HCT116 (cell line): Measurements from ENCODE around the gene NHLH1.
A peak's percentile ranks its signal among the peaks of the same experiment; 100 is the strongest.

ENCODE experiments used
- EZH2 ChIP-seq: fragments of 200-600 bp; sonication (generic); IDR thresholded peaks from 2 replicates; pipeline ENCODE4 v1.6.1; 2017; ENCODE audit warnings: antibody characterized with exemption, mixed run types
- FOSL1 ChIP-seq: IDR thresholded peaks from 2 replicates; pipeline ENCODE4 v1.6.1; 2012; ENCODE audit warnings: low read depth
- POLR2A ChIP-seq: IDR thresholded peaks from 2 replicates; pipeline ENCODE4 v1.7.0; 2011; ENCODE audit warnings: borderline replicate concordance; ENCODE audit not compliant: insufficient read depth, insufficient read length; ENCODE audit errors: extremely low read depth
- SIN3A ChIP-seq: IDR thresholded peaks from 2 replicates; pipeline ENCODE4 v1.6.1; 2012; ENCODE audit warnings: low read depth
- ZFX ChIP-seq: fragments of 450-650 bp; IDR thresholded peaks from 2 replicates; pipeline ENCODE4 v1.6.1; 2017
- TF ChIP-seq, protein P1 (sequence below), 3 experiments: fragments of 200-600 bp in 1 of 3; sonication (generic) in 1 of 3; IDR thresholded peaks in 2 of 3; conservative IDR thresholded peaks in 1 of 3; 2 replicates each; pipeline ENCODE4 v1.5.1; 2012 to 2017; ENCODE audit warnings: low read depth in 2 of 3, low read length in 2 of 3, antibody characterized with exemption in 1 of 3, borderline replicate concordance in 1 of 3, control low read depth in 1 of 3, mild to moderate bottlenecking in 1 of 3, mixed read lengths in 1 of 3, mixed run types in 1 of 3, moderate library complexity in 1 of 3; ENCODE audit not compliant: insufficient read depth in 1 of 3

DNA sequence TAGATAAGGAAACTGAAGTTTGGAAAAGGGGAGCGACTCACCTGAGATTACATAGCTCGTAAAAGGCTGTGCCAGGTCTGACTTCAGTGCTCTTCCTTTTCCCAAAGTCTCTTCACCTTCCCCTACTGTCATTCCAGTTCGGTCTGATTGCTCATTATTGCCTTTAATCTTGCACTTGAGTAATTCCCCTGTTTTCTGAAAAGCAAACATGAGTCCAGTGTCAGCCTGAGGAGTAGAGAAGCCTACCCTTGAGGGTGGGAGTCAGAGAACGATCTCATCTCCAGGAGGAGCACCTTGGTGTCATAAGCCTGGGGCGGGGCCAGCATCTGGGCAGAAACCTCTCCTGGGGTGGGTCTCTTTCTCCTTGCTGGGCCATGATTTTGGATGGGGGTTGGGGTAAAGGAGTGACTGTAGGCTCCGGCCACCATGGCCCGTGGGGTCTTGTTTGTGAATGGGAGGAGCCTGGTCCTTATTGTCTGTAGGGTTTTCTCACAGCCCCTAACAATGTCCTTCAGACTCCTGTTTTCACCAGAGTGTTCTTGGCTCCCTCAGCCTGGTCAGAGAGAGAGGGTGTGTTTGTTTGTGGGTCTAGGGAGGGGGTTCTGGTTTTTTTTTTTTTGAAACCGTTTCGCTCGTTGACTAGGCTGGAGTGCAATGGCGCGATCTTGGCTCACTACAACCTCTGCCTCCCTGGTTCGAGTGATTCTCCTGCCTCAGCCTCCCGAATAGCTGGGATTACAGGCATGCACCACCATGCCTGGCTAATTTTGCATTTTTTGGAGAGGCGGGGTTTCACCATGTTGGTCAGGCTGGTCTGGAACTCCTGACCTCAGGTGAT, 39.5 kb downstream of the NHLH1 start:
- TF ChIP-seq POLR2A = no peak
- TF ChIP-seq, protein P1, sequence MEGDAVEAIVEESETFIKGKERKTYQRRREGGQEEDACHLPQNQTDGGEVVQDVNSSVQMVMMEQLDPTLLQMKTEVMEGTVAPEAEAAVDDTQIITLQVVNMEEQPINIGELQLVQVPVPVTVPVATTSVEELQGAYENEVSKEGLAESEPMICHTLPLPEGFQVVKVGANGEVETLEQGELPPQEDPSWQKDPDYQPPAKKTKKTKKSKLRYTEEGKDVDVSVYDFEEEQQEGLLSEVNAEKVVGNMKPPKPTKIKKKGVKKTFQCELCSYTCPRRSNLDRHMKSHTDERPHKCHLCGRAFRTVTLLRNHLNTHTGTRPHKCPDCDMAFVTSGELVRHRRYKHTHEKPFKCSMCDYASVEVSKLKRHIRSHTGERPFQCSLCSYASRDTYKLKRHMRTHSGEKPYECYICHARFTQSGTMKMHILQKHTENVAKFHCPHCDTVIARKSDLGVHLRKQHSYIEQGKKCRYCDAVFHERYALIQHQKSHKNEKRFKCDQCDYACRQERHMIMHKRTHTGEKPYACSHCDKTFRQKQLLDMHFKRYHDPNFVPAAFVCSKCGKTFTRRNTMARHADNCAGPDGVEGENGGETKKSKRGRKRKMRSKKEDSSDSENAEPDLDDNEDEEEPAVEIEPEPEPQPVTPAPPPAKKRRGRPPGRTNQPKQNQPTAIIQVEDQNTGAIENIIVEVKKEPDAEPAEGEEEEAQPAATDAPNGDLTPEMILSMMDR (IDR thresholded peaks at IDR 0.05 in 2 of 3, conservative IDR thresholded peaks at IDR 0.05 in 1 of 3; ENCODE audit: borderline replicate concordance in 1 of 3, insufficient read depth in 1 of 3, low read depth in 2 of 3, low read length in 2 of 3) = no peak
- 0 out of 2 replicates have a peak, but pooled peaks have one; percentile 33 for TF ChIP-seq FOSL1
- TF ChIP-seq EZH2 = no peak
- no peak for TF ChIP-seq ZFX
- no peak for TF ChIP-seq SIN3A
